WTC11 (cell line): Measurements from ENCODE around the gene ENC1. TPM values are rescaled to one million over a fixed set of nuclear protein-coding genes. Genes with fewer than 3 reads are reported as not detected.
A peak's percentile ranks its signal among the peaks of the same experiment; 100 is the strongest.

Experiments used
- ATAC-seq: fragments of 200-7000 bp; cut with Tn5 transposase; 2 replicates; pipeline ENCODE4 v1.10.0; 2021; ENCODE audit warnings: mild to moderate bottlenecking, moderate library complexity
- CTCF ChIA-PET: fragments of 300-600 bp; sonication (Branson Sonifier 250); formaldehyde crosslinking; loops from one replicate; lab custom pipeline; 2021; ENCODE audit warnings: antibody characterized with exemption; lab: Charles Lee
- POLR2A ChIA-PET: fragments of 350-600 bp; sonication (Branson Sonifier 250); formaldehyde crosslinking; loops from one replicate; lab custom pipeline; 2021; ENCODE audit warnings: antibody characterized with exemption; lab: Charles Lee
- DNase-seq: peaks from one replicate; pipeline ENCODE4 v3.0.0; 2021; ENCODE audit warnings: low spot score
- H3K27ac Mint-ChIP-seq: 2 replicates; pipeline ENCODE4 v1.8.0; 2021; ENCODE audit warnings: mixed read lengths
- H3K27me3 Mint-ChIP-seq: 2 replicates; pipeline ENCODE4 v1.8.0; 2021; ENCODE audit warnings: low read depth, mild to moderate bottlenecking, moderate library complexity, mixed read lengths
- H3K36me3 Mint-ChIP-seq: 2 replicates; pipeline ENCODE4 v1.8.0; 2021; ENCODE audit warnings: mixed read lengths
- H3K4me1 Mint-ChIP-seq: 2 replicates; pipeline ENCODE4 v1.8.0; 2022; ENCODE audit warnings: mixed read lengths
- H3K4me3 Mint-ChIP-seq: 2 replicates; pipeline ENCODE4 v1.8.0; 2021; ENCODE audit warnings: mild to moderate bottlenecking, moderate library complexity, mixed read lengths
- H3K9me3 Mint-ChIP-seq: 2 replicates; pipeline ENCODE4 v1.8.0; 2021; ENCODE audit warnings: mixed read lengths
- ATF1 ChIP-seq: sonication (generic); formaldehyde crosslinking; IDR thresholded peaks from 2 replicates; pipeline ENCODE4 v1.8.1; 2023; ENCODE audit warnings: mild to moderate bottlenecking, moderate library complexity, missing genetic modification reagents
- EMX1 ChIP-seq: fragments of 250-450 bp; sonication (Bioruptor Pico); IDR thresholded peaks from 2 replicates; pipeline ENCODE4 v1.8.0; 2021; ENCODE audit warnings: mild to moderate bottlenecking
- GABPB1 ChIP-seq: sonication (generic); formaldehyde crosslinking; IDR thresholded peaks from 2 replicates; pipeline ENCODE4 v1.8.1; 2023; ENCODE audit warnings: mild to moderate bottlenecking, missing genetic modification reagents
- IRF1 ChIP-seq: sonication (generic); formaldehyde crosslinking; IDR thresholded peaks from 2 replicates; pipeline ENCODE4 v1.8.0; 2023; ENCODE audit warnings: missing genetic modification reagents
- JUN ChIP-seq: sonication (generic); formaldehyde crosslinking; IDR thresholded peaks from 2 replicates; pipeline ENCODE4 v1.8.0; 2023; ENCODE audit warnings: mild to moderate bottlenecking, missing genetic modification reagents
- MYBL2 ChIP-seq: sonication (generic); formaldehyde crosslinking; IDR thresholded peaks from 2 replicates; pipeline ENCODE4 v1.8.1; 2023; ENCODE audit warnings: mild to moderate bottlenecking, moderate library complexity, missing genetic modification reagents
- TEAD4 ChIP-seq: sonication (generic); formaldehyde crosslinking; IDR thresholded peaks from 2 replicates; pipeline ENCODE4 v1.8.0; 2022; ENCODE audit warnings: mild to moderate bottlenecking, missing genetic modification reagents
- TP53 ChIP-seq: sonication (generic); formaldehyde crosslinking; IDR thresholded peaks from 2 replicates; pipeline ENCODE4 v1.8.1; 2023; ENCODE audit warnings: mild to moderate bottlenecking, missing genetic modification reagents
- USF1 ChIP-seq: sonication (generic); formaldehyde crosslinking; IDR thresholded peaks from 2 replicates; pipeline ENCODE4 v1.8.0; 2022; ENCODE audit warnings: mild to moderate bottlenecking, missing genetic modification reagents
- ZNF317 ChIP-seq: sonication (generic); formaldehyde crosslinking; IDR thresholded peaks from 2 replicates; pipeline ENCODE4 v1.8.1; 2023; ENCODE audit warnings: low read depth, mild to moderate bottlenecking, moderate library complexity, missing genetic modification reagents, borderline replicate concordance
- ZNF416 ChIP-seq: fragments of 250-450 bp; sonication (Bioruptor Pico); IDR thresholded peaks from 2 replicates; pipeline ENCODE4 v1.9.0; 2021; ENCODE audit warnings: mild to moderate bottlenecking, inconsistent platforms
- total RNA-seq: library from RNA; stranded (reverse); gene quantifications from 3 replicates; pipeline ENCODE4 v1.2.3, GENCODE V29; 2021
- TF ChIP-seq, protein P1 (sequence below): sonication (generic); formaldehyde crosslinking; IDR thresholded peaks from 2 replicates; pipeline ENCODE4 v1.8.1; 2022; ENCODE audit warnings: missing genetic modification reagents, borderline replicate concordance
- TF ChIP-seq, protein P2 (sequence below): sonication (generic); formaldehyde crosslinking; IDR thresholded peaks from 2 replicates; pipeline ENCODE4 v1.8.0; 2022; ENCODE audit warnings: mild to moderate bottlenecking, missing genetic modification reagents
- TF ChIP-seq, protein P3 (sequence below): fragments of 250-450 bp; sonication (Bioruptor Pico); IDR thresholded peaks from 2 replicates; pipeline ENCODE4 v1.9.0; 2021; ENCODE audit warnings: mild to moderate bottlenecking
- TF ChIP-seq, protein P4 (sequence below): sonication (generic); formaldehyde crosslinking; IDR thresholded peaks from 2 replicates; pipeline ENCODE4 v1.8.0; 2022; ENCODE audit warnings: missing genetic modification reagents
- TF ChIP-seq, protein P5 (sequence below): sonication (generic); formaldehyde crosslinking; IDR thresholded peaks from 2 replicates; pipeline ENCODE4 v1.8.1; 2022; ENCODE audit warnings: low read depth, mild to moderate bottlenecking, moderate library complexity, missing genetic modification reagents, borderline replicate concordance

Gene ENC1
- total RNA-seq, 1 experiment from 2014 or later: 18.3 TPM

- POLR2A ChIA-PET: no interaction called here
- Mint-ChIP-seq H3K4me3 (no peak overlapping the region), H3K9me3 (no peaks in the 10 kb centered on the region), H3K4me1 (peaks cover 21% of the 10 kb centered on the region), H3K27me3 (no peaks in the 10 kb centered on the region), H3K36me3 (no peaks in the 10 kb centered on the region), H3K27ac (no peak overlapping the region)
- TF ChIP-seq TP53: no peak
- TF ChIP-seq, protein P1, sequence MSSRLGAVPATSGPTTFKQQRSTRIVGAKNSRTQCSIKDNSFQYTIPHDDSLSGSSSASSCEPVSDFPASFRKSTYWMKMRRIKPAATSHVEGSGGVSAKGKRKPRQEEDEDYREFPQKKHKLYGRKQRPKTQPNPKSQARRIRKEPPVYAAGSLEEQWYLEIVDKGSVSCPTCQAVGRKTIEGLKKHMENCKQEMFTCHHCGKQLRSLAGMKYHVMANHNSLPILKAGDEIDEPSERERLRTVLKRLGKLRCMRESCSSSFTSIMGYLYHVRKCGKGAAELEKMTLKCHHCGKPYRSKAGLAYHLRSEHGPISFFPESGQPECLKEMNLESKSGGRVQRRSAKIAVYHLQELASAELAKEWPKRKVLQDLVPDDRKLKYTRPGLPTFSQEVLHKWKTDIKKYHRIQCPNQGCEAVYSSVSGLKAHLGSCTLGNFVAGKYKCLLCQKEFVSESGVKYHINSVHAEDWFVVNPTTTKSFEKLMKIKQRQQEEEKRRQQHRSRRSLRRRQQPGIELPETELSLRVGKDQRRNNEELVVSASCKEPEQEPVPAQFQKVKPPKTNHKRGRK (CRISPR knock-in tag): no peak
- TF ChIP-seq ZNF317 (CRISPR knock-in tag): no peak
- no peak for TF ChIP-seq JUN
- TF ChIP-seq IRF1: no peak
- TF ChIP-seq ZNF416 (CRISPR knock-in tag): no peak
- no peak for TF ChIP-seq USF1
- TF ChIP-seq, protein P2, sequence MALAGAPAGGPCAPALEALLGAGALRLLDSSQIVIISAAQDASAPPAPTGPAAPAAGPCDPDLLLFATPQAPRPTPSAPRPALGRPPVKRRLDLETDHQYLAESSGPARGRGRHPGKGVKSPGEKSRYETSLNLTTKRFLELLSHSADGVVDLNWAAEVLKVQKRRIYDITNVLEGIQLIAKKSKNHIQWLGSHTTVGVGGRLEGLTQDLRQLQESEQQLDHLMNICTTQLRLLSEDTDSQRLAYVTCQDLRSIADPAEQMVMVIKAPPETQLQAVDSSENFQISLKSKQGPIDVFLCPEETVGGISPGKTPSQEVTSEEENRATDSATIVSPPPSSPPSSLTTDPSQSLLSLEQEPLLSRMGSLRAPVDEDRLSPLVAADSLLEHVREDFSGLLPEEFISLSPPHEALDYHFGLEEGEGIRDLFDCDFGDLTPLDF: no peak
- TF ChIP-seq TEAD4 (CRISPR knock-in tag): no peak
- TF ChIP-seq EMX1 (CRISPR knock-in tag): no peak
- no peak for TF ChIP-seq GABPB1 (CRISPR knock-in tag)
- no peak for TF ChIP-seq MYBL2
- TF ChIP-seq ATF1 (CRISPR knock-in tag): no peak
- TF ChIP-seq, protein P3, sequence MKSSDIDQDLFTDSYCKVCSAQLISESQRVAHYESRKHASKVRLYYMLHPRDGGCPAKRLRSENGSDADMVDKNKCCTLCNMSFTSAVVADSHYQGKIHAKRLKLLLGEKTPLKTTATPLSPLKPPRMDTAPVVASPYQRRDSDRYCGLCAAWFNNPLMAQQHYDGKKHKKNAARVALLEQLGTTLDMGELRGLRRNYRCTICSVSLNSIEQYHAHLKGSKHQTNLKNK: no peak
- TF ChIP-seq, protein P4, sequence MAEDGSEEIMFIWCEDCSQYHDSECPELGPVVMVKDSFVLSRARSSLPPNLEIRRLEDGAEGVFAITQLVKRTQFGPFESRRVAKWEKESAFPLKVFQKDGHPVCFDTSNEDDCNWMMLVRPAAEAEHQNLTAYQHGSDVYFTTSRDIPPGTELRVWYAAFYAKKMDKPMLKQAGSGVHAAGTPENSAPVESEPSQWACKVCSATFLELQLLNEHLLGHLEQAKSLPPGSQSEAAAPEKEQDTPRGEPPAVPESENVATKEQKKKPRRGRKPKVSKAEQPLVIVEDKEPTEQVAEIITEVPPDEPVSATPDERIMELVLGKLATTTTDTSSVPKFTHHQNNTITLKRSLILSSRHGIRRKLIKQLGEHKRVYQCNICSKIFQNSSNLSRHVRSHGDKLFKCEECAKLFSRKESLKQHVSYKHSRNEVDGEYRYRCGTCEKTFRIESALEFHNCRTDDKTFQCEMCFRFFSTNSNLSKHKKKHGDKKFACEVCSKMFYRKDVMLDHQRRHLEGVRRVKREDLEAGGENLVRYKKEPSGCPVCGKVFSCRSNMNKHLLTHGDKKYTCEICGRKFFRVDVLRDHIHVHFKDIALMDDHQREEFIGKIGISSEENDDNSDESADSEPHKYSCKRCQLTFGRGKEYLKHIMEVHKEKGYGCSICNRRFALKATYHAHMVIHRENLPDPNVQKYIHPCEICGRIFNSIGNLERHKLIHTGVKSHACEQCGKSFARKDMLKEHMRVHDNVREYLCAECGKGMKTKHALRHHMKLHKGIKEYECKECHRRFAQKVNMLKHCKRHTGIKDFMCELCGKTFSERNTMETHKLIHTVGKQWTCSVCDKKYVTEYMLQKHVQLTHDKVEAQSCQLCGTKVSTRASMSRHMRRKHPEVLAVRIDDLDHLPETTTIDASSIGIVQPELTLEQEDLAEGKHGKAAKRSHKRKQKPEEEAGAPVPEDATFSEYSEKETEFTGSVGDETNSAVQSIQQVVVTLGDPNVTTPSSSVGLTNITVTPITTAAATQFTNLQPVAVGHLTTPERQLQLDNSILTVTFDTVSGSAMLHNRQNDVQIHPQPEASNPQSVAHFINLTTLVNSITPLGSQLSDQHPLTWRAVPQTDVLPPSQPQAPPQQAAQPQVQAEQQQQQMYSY: no peak
- TF ChIP-seq, protein P5, sequence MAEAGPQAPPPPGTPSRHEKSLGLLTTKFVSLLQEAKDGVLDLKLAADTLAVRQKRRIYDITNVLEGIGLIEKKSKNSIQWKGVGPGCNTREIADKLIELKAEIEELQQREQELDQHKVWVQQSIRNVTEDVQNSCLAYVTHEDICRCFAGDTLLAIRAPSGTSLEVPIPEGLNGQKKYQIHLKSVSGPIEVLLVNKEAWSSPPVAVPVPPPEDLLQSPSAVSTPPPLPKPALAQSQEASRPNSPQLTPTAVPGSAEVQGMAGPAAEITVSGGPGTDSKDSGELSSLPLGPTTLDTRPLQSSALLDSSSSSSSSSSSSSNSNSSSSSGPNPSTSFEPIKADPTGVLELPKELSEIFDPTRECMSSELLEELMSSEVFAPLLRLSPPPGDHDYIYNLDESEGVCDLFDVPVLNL (CRISPR knock-in tag): no peak
- CTCF ChIA-PET: interaction anchor here (0.6 to 1.4 kb wide), 10 partner anchors 11 to 1607 kb away, joined by 3 to 5 read pairs (median 3); no protein-coding TSS in a partner anchor
- ATAC-seq: peak; percentile 76
- no peak for DNase-seq
Measured at GRCh38 chr5:74673011-74673790, 32.7 kb upstream of the ENC1 start.
